Fibroblast of skin of abdomen (primary cell): Measurements from ENCODE around the gene MORN1.

Experiments used
- DNase-seq: peaks from one replicate; pipeline ENCODE4 v3.0.0-alpha.2; 2013

Gene MORN1

DNA sequence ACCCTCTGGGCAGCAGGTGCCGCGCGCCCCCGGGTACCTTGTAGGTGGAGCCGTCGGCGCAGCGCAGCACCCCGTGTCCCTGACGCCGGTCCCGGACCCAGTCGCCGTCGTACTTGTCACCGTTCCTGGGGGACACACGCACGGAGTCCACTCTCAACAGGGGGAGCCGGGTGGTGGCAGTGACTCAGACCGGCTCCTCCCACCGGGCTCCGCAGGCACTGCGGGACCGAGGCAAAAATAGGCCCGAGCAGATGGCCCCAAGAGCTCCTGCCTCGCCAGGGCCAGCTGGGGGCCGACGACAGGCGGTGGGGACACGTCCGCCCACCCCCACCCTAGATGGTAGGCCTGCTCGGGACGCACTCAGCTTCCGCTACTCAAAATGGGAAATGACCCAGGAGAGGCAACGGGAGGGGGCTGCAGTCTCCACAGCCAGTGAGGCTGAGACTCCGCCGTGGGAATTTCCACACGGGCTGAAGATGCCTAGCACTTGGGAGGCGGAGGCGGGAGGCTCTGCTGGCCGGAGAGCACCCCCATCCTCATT is 6.3 kb downstream of the MORN1 start:
- no peak for DNase-seq

DNA sequence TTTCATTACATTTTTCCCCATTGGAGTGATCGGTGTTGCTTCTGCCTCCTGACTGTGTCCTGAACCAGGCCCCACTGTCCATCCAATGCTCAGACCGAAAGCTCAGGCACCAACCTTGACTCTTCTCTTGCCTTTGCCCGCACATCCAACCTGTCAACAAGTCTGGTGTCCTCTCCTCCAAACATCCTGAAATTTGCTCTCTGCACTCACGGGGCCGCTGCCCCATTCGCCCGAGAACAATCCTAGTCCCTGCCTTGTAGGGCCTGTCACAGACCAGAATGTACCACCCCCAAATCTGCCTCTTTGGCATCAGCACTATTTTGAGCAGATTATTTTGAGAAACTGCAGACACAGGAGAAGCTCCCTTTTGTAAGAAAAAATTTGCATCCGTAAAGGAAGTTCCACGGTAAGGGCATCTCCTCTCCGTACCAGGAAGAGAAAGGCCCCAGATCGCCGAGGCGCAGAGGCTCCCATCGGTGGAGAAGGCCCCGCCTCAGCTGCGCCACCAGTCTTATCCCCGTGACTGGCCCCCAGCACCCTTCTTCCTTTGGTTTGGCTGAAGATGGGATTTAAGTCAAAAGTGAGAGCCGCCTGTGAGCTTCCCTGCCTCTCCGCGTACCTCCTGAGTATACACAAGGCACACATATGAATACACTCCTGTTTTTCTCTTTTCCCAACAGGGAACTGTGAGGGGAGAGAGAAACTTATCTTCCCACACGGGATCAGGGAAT is 7.1 kb downstream of the MORN1 start:
- DNase-seq: no peak

DNA sequence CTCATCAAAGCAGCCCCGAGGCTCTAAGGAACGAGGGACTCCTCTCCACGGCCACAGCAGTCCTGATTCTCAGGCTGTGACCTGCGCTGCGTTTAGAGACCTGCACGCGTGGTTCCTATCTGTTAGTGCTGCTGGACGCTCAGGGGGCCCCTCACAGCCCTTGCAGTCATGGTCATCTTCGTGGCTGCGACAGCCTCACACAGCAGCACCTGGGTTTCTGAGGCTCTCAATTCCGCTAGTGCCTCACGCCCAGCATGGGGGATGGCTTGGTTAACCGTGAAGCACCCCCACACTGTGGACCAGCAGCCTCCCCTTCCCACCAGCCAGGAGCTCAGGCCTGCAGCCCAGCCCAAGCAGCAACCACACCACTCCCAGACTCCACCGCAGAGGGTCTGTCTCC is 7.8 kb downstream of the MORN1 start:
- no peak for DNase-seq

DNA sequence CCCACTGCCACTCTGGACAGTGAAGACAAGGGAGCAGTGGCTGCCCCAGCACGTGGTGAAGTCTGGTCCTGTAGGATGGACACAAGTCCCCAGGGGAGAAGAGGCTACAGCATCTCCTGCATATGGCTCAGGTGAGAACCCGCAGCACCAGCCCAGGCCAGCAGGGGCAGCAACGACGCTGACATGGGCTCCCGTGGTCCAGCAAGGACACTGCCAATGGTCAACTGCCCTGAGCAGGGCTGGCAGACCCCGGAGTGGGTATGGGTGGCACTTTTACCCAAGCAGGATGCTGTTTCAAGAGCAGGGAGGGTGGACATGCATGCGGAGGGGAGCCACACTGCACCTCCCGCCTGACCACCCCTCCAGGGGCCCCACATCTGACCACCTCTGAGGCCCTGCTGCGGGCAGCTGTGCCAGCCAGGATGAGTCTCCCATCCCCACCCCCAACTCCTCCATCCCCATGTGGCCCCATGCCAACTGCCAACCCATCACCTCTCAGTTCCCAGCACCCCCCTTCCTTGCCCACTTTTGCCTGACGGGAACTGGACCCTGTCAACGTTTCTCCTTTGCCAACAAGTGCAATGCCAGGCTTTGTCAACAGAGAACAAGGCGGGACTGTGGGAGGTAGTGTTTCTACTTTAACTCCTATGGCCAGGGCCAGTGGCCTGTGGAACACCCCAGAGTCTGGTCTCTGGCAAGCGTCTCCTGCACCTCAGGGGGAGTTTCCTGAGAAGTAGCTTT is 8.6 kb downstream of the MORN1 start:
- DNase-seq: no peak

DNA sequence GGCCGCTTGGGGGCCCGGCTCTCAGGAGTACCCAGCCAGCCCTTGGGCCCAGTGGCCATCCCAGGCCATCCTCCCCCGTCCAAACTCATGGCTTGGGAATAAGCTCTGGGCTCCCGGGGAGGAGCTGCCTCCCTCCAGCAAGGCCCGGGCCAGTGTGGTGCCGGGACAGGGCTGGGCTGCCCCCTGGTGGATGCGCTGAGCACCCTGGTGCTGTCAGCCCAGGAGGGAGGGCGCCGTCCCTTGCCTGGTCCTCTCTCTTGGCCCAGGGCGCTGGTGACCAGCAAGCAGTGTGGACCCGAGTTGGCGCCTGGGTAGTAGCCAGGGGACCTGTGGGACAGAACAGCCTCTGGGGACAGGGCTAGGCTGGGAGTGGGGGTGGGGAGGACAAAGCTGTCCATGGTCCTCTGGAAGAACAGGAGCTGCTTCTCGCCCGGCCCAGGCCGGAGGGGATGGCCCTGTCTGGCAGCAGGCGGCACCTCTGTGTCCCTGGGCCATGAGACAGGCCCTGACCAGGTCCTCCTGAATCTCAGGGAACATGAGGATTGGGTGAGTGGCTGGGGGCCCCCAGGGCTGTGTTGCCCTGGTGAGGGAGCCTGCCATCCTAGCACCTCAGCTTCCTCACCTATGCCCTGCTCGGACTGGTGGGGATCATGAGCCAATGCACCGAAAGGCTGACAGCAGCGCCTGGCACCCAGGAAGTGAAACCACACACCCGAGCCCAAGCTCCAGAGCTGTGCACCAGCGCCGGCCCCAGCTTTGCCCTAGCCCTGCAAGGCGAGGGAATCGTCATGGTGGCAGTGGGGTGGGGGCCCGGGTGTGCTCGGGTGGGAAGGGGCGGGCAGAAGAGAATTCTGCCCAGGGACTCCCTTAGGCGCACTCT is 9.4 kb downstream of the MORN1 start:
- peak; percentile 74 for DNase-seq

DNA sequence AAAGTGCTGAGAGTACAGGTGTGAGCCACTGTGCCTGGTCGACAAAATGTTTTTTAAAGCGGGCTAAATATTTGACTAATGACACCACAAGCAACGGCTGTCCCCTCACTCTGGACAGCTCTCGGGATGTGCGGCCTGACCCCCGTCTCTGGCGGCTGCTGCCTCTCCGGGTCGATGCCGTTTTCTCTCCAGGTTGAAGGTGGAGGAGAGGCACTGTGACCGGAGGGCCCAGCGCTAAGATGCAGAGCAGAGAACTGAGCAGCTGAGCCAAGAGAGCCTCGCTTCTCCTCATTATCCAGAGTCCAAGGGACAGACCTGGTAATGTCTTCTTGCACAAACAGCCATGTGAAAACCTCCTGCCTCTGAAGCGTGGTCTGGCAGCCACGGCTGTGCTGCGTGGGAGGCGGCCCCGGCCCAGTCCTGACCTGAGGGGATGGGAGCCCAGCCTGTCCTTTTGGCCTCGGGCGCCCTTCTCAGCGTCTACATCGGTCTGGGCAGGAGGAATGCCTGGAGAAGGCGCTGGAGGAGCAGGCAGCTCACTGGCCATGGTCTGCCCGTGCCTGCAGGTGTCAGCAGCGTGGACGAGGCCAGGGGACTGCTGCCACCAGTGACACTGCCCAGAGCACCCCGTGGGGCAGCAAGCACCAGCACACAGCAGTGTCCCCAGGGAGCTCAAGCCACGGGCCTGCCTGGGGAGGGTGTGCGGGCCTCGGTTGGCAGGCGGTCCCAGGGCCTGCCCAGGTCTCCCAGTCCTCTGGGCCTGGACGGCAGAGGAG is 10.3 kb downstream of the MORN1 start:
- DNase-seq: no peak

DNA sequence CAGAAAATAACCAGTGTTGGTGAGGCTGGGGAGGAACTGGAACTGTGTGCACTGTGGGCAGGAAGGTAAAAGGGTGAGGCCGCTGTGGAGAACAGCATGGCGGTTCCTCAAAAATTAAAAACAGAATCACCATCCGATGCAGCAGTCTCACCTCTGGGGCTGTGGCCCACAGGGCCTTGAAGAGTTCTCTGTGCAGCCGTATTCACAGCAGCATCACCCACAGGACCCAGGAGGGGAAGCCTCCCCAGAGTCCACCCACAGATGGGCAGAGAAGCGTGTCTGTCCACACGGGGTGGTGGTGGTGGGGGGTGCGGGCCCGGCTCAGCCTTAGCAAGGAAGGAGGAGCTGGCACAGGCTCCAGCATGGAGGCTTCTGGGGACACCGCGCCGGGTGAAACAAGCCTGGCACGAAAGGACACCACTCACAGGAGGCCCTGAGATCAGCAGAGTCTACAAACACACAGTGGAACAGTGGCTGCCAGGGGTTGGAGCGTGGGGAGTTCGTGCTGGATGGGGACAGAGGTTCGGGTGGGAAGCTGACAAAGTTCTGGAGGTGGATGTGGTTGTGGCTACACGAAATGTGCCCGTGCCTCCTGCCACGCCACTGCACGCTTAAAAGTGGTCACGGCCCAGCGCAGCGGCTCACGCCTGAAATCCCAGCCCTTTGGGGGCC is 11.5 kb downstream of the MORN1 start:
- no peak for DNase-seq

DNA sequence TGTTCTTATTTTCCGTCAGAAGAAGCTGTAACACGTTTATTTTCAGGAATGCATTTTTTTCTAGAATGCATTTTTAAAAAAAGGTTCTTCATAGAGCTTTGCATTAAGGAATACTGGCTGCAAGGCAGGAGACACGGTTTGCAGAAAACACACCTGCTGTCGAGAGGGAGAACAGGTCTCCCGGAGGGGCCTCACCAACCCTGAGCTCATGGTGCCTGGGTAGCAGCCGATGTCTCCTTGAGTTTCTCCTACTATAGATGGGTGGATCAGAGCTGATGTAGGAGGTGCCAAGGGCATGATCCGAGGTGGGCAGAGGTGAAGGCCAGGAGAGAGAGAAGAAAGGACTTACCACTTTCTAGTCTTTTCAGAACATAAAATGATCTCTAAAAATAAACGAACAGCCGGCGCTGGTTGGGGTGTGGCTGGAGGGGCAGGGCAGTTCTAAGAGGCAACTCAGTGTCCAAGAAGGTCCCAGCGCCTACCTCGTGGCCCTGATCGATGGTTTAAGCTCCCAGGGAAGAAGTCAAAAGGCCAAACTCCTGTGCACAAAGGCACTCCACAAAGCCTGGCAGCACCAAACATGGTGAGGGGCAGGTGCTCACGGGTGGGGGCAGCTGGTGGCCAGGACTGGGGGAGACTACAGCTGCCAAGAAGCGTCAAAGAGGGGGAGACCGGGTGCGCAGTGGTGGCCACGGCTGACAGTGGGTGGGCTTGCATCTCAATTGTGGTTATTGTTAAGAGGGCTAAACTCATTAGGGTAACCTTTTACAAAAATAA is 12.2 kb downstream of the MORN1 start:
- DNase-seq: no peak

DNA sequence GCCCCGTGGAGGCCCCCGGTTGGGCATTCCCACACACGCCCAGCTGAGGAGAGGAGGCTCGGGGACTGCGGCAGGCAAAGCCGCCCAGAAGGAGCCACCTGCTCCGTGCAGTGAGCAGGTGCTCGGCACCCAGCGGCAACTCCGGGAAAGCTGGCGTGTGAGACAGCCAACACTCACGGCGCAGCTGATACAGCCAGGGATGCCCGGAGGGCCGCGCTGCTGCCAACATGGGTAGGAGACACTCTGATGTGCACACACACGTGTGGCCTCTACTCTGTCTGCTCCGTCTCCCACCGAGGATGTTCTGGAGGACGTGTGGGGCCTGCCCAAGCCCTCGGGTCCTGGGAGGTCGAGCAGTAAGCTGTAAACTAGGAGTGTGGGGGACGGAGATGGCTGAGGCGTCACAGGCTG is 12.9 kb downstream of the MORN1 start:
- DNase-seq: no peak

DNA sequence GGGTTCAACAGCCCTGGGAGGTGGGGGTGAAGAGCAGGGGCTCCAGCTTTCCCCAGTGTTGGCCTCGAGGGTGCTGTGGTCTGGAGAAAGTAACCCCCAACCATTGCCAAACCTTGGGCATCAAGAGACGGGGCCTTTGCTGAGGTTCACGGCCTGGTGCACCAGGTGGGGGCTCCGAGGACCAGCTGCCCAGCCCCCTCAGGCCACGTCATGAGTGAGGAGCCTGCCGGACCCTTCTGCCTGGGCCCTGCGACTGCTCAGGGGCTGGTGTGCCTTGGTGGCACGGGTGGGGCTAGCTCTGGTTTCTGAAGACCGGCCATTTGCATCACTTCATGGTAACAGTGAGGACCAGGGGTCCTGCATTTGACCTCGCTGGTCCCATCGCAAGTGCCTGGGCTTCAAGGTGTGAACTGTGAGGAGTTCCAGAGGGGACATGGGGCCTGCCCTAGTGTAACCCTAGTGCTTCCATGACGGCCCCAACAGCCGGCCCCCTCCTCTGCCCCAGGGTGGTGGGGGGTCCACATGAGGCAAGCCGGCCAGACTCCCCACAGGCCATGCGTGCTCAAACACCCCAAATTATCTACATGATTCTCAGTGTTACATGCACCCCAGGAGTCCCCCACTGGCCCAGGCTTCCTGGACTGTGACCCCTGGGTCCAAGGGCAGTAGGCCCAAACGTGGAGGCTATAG is 13.5 kb downstream of the MORN1 start:
- DNase-seq: no peak

DNA sequence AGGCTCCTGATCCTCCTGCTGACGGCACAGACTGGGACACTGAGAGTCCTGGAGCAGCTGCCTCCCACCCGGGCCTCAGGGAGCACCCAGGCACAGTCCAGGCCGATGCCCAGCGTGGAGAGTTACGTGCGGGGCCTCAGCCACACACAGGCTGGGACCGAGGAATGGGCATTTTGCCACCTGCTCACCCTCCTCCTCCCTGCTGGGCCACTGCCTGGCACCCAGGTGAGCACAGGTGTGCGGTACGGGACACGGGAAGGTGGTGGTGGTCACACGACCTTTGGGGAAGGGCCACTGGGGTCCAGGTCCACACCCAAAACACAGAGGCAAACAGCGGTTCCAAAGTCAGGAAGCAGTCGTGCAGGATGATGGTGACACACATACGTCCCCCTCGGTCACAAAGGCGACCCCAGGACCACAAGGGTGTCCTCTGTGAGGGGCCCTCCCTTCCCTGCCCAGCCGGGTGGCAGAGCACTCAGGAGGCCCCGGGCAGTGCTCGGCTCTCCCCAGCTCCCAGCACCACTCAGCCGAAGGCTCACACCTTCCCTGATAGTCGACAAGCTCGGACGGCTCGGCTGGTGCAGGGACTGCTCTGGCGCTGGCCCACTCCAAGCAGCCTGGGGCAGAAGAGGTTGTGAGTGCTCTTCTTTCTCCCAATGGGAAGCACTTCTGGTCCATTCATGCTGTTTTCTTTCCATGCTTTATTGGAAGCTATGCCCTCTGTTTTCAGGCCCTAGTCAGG is 14.3 kb downstream of the MORN1 start:
- no peak for DNase-seq

DNA sequence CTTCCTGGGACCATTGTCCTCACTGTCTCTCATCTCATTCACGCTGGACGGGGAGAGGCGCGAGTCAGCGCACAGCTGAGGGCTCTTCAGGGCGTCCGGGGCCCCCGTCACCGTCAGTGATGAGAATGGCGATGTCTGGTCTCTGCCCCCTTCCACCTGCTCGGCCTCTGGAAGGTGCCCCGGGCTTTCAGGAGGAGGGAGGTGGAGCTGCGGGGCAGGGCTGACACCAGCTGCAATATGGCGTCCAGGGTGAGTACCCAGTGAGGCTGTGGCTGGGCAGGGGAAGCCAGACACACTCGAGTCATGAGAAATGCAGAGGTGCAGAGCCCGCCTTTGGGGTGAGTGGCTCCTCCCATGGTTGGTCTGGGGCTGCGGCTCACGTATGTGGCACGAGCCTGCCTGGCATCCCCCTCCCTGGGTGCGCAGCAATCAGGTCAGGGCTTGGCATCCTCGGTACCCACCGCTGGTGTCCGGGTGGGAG is 15.1 kb downstream of the MORN1 start:
- no peak for DNase-seq

DNA sequence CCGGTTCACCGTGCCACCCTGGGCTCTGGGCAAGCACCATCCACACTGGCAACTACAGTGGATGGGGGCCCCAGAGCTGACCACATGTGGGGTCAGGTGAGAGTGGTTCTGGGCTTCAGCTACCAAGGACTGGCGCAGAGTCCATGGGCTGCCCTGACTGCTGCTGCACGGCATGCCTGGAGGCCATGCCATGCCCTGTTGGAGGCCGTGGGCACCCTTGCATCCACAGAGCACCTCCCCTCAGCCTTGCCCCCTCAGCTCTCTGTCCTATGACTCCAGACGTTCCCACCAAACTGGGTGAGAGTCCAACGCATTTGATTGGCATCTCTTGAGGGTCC is 15.5 kb downstream of the MORN1 start:
- no peak for DNase-seq

DNA sequence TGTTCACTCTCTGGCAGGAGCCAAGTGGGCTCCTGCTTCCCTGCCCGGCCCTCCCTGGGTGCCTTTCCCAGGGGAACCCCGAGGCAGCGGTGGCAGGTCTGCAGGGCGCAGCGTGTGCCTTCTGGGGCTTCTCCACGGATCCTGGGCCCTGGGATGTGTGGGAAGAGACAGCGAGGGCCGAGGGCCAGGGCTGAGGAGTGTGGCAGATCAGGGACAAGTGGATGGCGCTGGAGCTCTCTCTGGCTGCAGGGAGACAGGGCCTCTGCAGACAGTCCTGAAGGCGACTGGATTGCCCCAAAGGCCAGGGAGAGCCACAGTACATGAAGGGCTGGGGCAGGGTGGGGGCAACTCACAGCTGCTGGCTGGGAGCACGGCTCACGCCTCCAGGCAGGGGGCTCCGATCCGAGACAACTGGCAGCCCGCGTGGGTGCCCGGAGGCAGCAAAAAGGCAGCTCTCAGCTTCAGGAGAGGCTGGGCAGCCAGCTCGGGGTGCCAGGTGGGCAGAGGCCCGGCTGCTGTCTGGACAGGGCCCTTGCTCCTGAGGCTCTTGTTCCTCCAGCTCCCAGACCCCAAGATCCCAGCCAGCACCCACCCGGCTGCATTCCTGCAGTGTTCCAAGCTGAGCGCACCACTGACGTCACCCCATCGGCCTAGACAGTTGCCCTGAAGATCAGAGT is 16.0 kb downstream of the MORN1 start:
- DNase-seq: no peak

DNA sequence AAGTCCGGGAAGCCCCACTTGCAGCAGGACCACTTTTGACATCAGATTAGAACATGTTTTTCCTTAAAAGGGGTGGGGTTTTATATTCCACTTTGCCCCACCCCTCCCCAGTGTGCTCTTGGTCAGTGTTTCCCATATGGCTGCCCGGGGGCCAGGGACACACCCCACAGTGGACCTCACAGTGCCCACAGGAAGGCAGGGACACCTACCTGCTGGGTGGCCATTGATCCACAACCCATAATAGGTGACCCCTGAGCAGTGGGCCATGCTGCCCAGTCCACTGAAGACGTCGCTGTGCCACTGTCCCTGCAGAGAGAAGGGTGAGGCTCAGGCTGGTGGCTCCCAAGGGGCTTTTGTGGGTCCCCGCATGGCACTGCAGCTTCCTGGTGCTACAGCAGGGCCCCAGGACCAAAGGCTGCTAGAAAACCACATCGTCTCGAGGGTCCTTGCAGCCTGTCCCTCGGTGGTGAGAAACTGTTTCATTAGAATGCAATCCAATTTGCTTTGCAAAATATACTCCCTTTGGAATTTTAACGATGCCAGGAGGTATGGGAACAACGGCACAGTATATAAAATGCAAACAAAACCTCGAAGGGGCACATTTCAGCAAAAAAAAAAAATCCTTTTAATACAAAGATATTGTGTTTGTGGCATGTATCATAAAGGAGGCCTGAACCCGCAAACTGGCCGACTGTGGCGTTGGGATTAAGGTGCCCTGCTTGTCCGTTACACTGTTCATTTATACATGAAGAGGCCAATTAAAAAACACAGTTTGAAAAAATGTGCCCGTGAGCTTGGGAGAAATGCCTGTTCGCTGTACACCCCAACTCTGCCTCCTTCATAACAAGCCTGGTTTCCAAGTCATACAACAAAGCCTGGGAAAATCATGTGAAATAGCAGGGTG is 16.9 kb downstream of the MORN1 start:
- DNase-seq: no peak

DNA sequence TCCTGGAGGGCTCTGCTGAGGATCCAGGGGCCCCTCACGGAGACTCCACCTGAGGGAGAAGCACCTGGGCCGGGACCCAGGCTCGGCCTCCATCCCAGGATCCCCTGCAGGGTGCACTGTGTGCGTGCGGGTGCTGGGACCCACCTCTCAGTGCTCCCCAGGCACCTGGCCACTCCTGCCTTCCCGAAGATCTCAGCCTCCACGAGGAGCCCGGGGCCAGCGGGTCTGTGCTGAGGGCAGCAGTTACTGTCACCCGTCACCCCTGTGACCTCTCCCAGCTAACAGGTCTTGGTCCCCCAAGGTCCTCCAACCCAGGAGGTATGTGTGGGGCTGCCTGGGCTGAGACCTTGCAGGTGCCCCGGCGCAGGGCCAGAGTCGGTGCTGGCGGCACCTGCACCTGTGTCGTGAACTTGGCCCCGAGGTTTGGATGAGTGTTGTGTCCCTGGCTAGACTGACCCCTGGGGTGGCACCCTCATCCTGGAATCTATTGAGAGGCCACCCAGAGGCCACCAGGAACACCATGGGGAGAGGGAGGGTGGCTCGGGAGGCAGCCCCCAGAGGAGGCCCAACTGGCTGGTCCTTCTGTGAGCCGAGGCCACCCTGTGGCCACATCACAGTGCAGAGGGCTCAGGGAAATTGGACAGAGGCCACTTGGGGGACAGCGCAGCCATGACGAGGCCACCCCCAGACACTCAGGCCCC is 17.7 kb downstream of the MORN1 start:
- DNase-seq: no peak
